ENCODE measurements around the gene PHLDB3.
A peak's percentile ranks its signal among the peaks of the same experiment; 100 is the strongest.
"Not testable (repeated sequence)": the region's sequence is repeated elsewhere in the genome, so short reads cannot be mapped to it uniquely, and the experiment has no call there.

The PHLDB3 gene

DNA sequence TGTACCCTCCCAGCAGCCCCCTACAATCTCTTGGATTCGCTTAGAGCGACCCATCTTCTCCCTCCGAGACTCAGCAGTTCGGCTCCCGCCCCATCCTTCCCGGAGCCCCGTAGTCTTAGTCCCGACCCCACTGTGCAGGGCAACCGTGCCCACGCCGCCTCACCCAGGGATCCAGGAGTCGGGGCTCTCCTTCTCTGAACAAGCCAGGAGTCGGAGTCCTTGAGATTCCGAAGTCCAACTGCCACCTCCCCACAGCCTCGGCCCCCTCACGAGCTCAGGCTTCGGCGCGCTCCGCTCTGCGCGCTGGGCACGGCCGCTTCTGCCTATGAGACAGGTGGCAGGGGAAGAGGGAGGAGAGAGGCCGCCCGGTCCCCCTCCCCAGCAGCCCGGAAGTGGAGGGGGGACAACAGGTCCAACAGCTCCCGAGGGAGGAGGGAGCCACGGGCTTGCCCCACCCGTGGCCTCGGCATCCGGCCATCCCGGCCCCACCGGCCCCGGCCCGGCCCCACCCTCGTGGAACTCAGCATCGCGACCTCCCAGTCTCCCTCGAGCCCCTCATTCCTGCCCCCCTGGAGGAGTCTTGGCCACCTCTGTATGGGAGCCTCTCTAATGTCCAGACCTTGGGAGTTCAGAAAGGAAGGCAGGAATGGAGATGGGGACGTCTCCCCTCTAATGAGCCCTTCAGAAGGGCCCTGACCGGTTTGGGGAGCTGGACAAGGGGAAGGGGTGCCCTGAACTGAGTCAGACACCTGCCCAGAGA is at the start of gene PHLDB3:
TSS of gene PHLDB3 (minus strand) at position 321 of the 760 bp plus-strand sequence. CDS start 628 bp downstream, outside the sequence.
- no peak for DNase-seq (ENCODE audit: low read depth)

DNA sequence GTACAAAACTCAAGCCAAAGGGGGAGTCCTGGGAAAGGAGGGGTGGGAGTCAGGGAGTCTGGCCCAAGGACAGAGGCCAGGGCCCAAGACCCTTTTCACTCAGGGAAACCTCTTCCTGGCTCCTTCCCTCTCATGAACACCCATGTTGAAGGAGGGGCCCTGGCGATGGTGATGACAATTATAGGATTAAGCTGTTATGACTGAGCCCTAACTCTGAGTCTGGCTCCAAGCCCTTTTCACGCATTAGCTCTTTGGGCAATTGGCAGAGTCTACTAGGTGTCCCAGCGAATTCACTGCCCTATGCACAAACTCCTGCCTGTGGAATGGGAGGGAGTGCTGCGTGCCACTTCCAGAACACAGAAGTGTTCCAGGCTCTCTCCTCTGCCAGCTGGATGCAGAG is 49.1 kb upstream of the PHLDB3 start:
- no peak for DNase-seq (ENCODE audit: low read depth)

DNA sequence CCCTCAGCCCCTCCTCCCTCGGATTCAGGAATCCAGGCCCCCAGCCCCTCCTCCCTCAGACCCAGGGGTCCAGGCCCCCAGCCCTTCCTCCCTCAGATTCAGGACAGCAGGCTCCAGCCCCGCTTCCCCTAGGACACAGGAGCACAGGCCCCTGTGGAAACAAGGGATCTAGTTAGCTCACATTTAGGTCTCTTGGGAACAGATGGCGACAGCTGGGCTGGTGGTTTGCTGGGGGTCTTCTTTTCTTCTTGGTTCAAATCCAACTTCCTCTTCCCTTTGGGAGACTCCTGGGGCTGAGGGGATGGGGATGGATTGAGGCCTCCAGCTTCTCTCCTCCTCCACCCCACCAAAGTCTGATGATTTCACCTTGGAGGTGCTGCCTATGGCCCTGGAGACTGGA is 48.1 kb upstream of the PHLDB3 start:
- DNase-seq (ENCODE audit: low read depth): no peak

DNA sequence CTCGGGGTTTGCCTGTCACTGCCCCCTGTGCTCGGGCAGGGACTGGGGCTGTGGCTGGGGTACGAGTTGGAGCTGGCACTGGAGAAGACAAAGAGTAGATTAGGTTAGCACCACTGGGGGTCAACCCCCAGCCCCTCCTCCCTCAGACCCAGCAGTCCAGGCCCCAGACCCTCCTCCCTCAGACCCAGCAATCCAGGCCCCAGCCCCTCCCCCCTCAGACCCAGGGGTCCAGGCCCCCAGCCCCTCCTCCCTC is 47.6 kb upstream of the PHLDB3 start:
- no peak for DNase-seq (ENCODE audit: low read depth)

DNA sequence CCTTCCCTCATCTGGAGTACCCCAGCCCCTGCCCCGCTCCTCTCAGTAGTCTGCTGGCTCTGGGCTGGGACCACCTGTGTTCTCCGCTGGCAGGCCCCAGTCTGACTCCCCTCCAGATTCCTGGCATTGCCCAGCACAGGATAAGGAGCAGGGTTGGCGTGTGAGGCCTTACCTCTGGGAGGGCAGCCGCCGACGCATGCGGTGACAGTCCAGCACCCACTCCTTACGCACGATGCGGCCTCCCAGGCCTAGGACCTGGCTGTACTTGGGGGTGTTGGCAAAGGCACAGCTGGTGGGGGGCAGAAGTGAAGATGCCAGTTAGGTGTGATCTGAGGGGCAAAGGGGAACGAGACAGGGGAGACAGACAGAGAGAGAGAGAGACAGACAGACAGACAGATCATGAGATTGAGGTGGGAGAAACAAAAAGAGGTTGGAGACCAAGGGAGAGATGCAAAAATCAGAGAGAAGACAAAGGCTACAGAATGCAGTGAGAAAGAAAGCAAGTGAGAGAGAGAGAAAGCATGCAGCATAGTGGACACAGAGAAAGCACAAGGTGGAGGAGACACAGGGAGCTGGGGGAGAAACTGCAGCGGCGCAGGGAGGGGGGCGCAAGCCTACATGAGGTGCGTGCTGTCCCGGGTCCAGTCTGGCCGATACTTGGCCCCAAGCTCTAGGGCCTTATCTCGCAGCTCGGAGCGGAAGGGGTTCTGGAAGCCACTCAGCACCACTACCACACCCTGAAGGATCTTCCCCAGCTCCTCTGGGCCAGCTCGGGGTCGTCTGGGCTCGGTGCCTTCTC is 47.1 kb upstream of the PHLDB3 start:
- no peak for DNase-seq (ENCODE audit: low read depth)

DNA sequence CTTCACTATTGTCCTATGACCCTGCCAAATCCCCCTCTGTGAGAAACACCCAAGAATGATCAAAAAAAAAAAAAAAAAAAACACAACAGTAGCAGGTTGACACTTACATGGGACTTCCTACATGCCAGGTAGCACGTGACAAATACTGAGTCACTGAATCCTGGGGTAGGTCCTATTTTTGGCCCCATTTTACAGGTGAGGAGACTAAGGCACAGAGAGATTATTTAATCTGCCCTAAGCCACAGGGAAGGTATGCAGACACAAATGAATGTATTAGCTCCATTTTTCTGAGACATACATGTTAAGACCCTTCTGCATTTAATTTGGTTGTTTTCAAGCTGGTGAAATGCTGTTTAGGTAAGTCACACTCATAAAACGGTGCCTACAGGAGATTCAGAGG is 44.2 kb upstream of the PHLDB3 start:
- no peak for DNase-seq (ENCODE audit: low read depth)

DNA sequence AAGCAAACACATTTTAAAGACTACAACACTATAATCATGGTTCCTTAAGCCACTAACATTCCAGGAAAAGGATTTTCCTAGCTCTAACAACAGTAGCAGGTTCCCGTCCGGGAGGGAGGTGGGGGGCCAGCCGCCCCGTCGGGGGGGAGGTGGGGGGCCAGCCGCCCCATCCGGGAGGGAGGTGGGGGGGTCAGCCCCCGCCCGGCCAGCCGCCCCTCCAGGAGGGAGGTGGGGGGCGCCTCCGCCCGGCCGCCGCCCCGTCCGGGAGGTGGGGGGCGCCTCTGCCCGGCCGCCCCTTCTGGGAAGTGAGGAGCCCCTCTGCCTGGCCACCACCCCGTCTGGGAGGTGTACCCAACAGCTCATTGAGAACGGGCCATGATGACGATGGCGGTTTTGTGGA is 43.4 kb upstream of the PHLDB3 start:
- not testable (repeated sequence) for DNase-seq (ENCODE audit: low read depth)

DNA sequence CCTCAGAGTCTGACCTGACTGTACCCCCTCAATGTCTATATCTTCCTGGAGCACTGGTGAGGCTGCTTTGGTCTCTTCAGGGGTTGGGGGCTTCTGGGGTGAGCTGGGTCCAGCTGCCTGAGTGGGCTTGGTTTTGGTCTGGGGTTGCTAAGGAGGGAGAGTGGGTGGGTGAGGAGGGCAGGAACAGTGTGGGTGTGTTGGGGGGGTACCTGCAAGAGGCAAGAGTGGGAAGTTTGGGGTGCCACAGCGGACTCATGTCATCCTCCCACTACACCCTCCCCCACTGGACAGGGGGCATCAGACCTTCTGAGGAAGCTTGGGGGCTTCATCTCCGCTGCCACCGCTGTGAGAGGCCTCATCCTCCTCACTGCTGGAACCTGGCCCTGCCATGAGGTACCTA is 42.0 kb upstream of the PHLDB3 start:
- DNase-seq (ENCODE audit: low read depth): no peak

DNA sequence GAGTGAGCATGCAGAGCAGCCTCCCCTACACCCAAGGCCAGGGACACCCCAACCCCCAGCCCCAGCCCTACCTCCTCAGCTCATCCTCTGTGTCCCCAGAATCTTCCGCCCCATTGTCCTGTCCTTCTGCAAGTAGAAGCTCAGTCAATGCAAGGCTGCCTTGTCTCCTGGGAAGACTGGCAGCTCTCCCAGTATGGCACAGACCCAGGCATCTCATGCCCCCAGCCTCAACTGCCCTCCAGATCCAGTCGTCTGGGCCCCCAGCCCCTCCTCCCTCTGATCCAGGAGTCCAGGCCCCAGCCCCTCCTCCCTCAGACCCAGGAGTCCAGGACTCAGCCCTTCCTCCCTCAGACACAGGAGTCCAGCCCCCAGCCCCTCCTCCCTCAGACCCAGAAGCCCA is 41.4 kb upstream of the PHLDB3 start:
- DNase-seq (ENCODE audit: low read depth): no peak

DNA sequence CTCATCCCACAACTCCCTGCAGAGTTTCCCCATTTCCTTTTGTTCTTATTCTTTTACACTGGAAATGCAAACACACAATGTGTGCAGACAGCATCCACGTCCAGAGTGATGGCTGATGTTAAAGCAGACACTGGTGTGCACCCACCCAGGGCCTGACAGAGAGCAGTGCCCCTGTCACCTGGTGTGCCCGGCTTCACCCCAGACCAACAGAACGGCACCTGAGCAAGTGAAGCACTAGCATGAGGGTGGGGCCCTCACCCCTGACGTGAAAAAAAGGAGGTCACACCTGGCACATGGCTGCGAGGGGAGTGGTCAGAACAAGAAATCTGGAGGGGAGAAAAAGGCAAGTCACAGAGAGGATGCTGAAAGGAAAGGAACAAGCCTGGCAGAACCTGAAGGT is 40.7 kb upstream of the PHLDB3 start:
- no peak for DNase-seq (ENCODE audit: low read depth)

DNA sequence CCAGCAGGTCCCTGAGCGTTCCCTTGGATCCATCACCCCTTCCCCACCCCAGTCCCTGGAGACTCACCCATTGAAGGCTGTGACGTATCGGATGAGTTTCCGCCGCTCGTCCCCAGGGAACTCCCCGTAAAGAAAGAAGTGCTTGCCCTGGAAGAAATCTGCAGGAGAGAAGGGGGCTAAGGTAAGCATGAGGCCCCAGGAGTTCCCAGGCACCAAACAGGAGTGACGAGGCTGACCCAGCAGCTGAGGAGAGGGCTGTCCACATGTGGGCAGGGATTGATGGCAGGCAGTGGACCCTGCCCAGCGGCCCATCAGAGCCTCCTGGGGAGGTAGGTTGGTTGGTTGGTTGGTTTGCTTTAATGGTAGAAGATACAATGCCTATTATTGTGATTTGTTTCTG is 39.5 kb upstream of the PHLDB3 start:
- DNase-seq (ENCODE audit: low read depth): no peak

DNA sequence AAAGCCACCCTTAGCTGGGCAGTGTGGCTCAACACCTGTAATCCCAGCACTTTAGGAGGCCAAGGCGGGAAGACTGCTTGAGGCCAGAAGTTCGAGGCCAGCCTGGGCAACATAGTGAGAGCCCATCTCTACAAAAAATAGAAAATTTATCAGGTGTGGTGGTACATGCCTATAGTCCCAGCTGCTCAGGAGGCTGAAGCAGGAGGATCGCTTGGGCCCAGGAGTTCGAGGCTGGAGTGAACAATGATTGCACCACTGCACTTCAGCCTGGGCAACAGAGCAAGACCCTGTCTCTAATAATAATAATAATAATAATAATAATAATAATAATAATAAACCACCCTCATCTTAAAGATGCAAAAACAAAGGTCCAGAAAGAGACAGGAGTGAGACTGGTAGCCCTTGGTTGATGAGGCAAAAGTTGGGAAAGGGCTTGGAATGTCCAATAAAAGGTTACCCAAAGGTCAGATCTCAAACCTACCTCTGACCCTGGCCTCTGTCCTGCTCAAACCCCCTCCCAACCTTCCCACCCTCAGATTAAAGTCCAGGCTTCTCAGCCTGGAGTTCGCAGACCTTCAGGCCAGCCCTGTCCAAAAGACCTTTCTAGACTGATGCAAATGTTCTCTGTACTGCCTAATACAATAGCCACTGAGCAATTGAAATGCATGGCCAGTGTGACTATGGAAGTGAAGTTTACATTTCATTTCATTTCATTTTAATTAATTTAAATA is 37.5 kb upstream of the PHLDB3 start:
- DNase-seq (ENCODE audit: low read depth): no peak

DNA sequence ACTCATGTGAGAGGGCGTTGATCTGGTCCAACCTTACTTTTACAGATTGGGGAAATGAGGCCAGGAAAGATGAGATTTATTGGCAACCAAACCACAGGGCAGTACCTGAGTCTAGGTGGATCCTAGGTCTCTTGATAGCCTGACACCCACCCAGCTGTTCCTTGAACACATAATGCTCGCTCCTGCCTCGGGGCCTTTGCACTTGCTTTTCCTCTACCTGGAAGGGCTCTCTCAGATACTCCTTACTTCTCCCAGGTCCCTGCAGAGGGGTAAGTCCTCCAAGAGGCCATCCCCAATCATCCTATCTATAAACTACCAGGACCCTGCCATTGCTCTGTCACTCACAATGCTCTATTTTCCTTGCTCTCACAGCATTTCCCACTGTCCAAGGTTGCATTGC is 35.8 kb upstream of the PHLDB3 start:
- no peak for DNase-seq (ENCODE audit: low read depth)

DNA sequence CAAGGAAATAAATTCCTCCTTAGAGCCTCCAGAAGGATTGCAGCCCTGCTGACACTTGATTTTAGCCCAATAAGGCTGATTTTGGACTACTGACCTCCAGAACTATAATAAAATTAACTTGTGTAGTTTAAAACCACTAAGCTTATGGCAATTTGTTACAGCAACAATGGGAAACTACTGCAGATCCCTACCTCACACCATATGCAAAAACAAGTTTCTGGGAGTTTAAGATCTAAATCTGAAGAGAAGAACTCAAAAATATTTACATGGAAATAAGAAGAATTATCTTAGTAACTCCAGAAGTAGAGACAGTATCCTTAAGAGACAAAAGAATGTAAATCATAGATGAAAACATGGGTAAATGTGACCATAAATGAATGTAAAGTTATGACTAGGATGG is 34.4 kb upstream of the PHLDB3 start:
- DNase-seq (ENCODE audit: low read depth): no peak

DNA sequence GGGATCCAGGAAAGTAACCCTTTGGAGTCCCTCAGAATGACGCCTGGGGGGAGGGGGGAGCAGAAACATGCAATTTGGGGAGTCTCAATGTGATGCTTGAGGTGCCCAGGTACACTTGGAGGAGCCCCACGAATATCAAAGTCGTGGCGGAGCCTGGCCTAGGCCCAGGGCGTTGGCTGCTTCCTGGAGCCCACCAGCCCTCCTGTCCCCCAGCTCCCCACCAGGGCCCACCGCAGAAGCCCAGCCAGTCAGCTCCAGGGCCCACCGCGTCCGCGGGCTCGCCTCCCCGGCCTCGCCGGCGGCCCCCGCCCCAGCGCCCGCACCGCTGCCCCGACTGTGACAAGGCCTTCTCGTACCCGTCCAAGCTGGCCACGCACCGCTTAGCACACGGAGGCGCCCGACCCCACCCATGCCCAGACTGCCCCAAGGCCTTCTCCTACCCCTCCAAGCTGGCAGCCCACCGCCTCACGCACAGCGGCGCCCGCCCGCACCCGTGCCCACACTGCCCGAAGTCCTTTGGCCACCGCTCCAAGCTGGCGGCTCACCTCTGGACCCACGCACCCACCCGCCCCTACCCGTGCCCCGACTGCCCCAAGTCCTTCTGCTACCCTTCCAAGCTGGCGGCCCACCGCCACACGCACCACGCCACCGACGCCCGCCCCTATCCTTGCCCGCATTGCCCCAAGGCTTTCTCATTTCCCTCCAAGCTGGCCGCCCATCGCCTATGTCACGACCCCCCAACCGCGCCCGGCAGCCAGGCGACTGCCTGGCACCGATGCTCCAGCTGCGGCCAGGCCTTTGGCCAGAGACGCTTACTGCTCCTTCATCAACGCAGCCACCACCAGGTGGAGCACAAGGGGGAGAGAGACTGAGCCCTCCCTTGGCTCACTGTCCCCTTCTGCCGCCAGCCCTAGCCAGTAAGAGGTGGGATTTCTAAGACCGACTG is 30.5 kb upstream of the PHLDB3 start:
- no peak for DNase-seq (ENCODE audit: low read depth)

DNA sequence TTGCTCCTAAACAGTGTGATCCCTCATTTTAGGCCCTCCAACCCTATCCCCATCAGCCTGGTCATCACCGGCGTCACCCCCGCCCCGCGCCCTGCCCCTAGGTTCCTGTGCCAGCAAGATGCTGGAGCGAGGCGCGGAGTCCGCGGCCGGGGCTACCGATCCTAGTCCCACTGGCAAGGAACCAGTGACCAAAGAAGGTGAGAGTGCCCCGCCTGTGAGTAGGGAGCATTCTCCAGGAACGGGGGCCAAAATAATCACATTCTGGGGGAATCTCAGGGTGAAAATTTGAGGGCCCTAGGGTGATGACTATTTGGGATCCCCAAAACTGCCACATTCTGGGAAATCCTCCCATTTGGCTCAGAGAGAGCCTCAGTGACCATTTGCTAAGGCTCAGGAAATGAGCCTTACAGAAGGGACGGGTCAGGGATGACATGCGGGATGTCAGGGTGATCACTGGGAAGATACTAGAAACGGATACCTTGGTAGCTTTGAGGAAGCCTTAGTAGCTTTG is 29.8 kb upstream of the PHLDB3 start:
- DNase-seq (ENCODE audit: low read depth): no peak

DNA sequence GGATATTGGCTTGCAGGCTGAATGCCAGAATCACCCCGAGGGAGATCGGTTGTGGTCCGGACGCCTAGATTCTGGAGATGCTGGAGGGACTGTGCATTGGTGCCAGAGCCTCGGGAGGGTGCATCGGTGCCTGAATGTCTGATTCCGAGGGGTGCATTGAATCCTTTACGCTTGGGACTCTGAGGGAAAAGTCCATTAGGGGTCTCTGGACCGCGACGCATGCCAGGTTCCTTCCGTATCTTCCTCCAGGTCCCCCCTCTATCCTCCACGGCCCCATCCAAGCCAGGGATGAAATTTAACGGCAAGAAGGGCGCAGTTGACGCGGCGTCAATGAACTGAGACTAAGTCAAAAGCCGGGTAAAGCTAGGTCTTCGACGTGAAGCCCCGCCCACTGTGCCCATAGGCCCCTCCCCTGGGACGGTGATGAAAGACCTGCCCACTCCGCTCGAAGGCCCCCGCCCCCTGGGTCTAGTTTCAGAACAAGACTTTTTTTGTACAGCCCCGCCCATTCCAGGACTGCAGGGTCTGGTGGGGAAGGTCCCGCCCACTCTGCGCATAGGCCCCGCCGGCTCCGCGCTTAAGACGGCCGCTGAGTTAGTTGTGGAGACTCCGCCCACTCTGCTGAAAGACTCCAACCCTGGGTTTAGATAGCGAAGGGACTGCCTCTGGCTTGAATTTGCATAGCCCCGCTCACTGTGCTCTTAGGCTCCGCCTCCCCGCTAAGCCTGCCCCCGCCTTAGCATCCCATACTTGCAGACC is 29.2 kb upstream of the PHLDB3 start:
- peak; percentile 99 for DNase-seq (ENCODE audit: low read depth)

DNA sequence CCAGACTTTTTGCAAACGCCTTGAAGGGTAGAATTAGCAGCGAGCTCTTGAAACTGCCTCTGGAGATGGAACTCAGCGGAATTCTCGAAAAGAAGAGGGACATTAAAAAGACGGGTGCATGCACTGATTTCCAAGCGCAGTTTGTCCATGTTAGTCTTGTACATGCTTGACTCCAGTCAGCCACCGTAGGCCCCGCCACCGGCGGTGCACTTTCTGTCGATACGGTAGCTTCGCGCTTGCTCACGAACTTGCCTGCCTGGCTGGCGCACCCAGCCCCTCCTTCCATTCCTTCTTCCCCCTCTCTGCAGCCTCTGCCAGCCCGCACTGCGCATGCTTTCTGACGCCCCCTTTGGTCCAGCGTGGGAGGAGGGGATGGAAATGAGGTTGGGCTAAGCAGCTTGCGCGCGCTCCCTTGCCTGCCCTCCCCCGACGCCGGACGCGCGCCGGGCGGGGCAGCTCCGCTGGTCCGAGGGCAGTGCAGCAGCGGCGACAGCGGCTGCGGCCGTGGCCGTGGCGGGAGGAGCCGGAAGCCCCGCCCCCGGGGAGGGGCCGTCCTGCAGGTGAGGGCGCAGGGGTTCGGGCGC is 28.5 kb upstream of the PHLDB3 start, which contains the start of gene ZNF575:
TSS of gene ZNF575 (plus strand) at position 227 of the 584 bp plus-strand sequence. CDS start 1,235 bp downstream, outside the sequence.
- peak; percentile 80 for DNase-seq (ENCODE audit: low read depth)

DNA sequence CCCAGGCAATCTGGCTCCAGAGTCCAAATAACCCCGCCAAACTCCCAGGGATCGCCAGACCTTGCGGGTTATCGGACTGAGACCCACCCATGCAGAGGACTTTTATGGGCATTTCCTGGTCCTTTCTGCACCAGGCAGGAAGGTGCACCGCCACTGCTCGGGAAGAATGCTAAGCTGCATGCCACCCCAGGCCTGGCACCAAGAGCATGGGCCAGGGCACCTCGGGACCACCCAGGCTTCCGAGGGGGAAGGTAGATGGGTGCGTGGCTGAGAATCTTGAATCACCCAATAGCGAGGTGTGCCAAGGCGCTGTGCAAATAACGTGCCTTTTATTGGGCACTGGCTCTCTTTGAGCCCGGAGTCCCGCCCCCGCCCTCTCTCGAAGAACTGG is 28.0 kb upstream of the PHLDB3 start:
- DNase-seq (ENCODE audit: low read depth): no peak

DNA sequence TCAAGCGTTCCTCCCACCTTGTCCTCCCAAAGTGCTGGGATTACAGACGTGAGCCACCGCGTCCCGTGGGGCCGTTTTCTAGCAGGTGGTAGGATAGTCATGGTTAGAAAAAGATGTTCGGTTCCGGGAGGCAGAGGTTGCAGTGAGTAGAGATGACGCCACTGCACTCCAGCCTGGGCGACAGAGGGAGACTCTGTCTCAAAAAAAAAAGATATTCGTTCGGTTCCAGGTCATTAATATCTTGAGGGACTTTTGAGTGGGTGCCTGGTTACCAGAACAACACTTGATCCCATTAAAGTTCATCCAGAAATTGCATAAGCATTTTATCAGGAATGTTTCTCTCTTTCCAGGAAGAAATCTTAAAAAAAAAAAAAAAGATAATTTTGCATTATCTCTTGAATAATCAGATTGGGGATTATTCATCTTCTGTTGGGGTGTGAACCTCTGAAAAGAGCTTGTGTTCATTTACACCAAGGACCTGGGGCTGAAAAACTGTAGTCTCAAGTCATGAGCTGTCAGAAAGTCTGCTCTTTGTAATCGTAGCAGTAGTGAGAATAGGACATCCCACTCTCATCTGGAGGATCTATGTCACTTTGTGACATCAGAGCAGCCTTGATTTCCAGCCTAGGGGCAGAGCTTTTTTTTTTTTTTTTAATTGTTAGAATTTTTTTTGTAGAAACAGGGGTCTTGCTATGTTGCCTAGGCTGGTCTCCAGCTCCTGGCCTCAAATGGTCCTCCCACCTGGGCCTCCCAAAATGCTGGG is 23.5 kb upstream of the PHLDB3 start:
- DNase-seq (ENCODE audit: low read depth): no peak
